Gastroesophageal sphincter (tissue), 4 donors: ENCODE results near the gene UNG. TPM values are rescaled to one million over a fixed set of nuclear protein-coding genes. Genes with fewer than 3 reads are reported as not detected.
A peak's percentile ranks its signal among the peaks of the same experiment; 100 is the strongest.
"Not testable (repeated sequence)": the region's sequence is repeated elsewhere in the genome, so short reads cannot be mapped to it uniquely, and the experiment has no call there.

ENCODE experiments used
- ATAC-seq: fragments of 150-250 bp; one replicate; pipeline ENCODE4 v1.9.1; 2016; ENCODE audit warnings: mild to moderate bottlenecking, moderate library complexity
- H3K27ac ChIP-seq, 4 donors: fragments of 200-600 bp; sonication (generic) in 3 of 4; 1 replicate in 3 of 4; 2 replicates in 1 of 4; pipeline ENCODE4 v1.5.1; 2016 to 2019
- H3K27me3 ChIP-seq: fragments of 200-600 bp; sonication (generic); one replicate; pipeline ENCODE4 v1.5.1; 2019
- H3K36me3 ChIP-seq, 2 donors: fragments of 200-600 bp; sonication (generic); one replicate each; pipeline ENCODE4 v1.5.1; 2019; ENCODE audit warnings: control low read depth in 1 of 2
- H3K4me1 ChIP-seq, 3 donors: fragments of 200-600 bp; sonication (generic); 1 replicate in 2 of 3; 2 replicates in 1 of 3; pipeline ENCODE4 v1.5.1; 2016 to 2019; ENCODE audit warnings: control low read depth in 2 of 3
- H3K4me3 ChIP-seq, 2 donors: fragments of 200-600 bp; sonication (generic); one replicate each; pipeline ENCODE4 v1.5.1; 2019; ENCODE audit warnings: mild to moderate bottlenecking in 1 of 2, moderate library complexity in 1 of 2
- H3K9me3 ChIP-seq, 3 donors: fragments of 200-600 bp; sonication (generic); one replicate each; pipeline ENCODE4 v1.5.1; 2017 to 2019; ENCODE audit warnings: control low read depth in 2 of 3
- EP300 ChIP-seq: sonication (generic); formaldehyde crosslinking; IDR thresholded peaks from one replicate; pipeline ENCODE4 v1.6.1; 2017; ENCODE audit warnings: antibody characterized with exemption, mild to moderate bottlenecking
- POLR2A ChIP-seq, 2 donors: fragments of 450-650 bp; IDR thresholded peaks; one replicate each; pipeline ENCODE4 v1.6.1; 2017; ENCODE audit warnings: antibody characterized with exemption in 2 of 2, mild to moderate bottlenecking in 2 of 2, moderate library complexity in 1 of 2
- POLR2AphosphoS5 ChIP-seq: sonication (generic); formaldehyde crosslinking; IDR thresholded peaks from one replicate; pipeline ENCODE4 v1.6.1; 2017; ENCODE audit warnings: antibody characterized with exemption
- WGBS, 2 donors: methylation state at CpG; one replicate each; pipeline ENCODE4 v1.1.5; 2018; ENCODE audit warnings: low coverage in 1 of 2; 5-methylcytosine and 5-hydroxymethylcytosine counted together
- total RNA-seq, 4 donors: library from RNA; depleted of rRNA; stranded (reverse); fragments of >200 nt; gene quantifications; one replicate each; pipeline ENCODE4 v1.1.0, GENCODE V29; 2016
- TF ChIP-seq, protein P1 (sequence below), 4 experiments: fragments of 200-600 bp in 2 of 4; fragments of 450-650 bp in 2 of 4; sonication (generic) in 1 of 4; IDR thresholded peaks; one replicate each; pipeline ENCODE4 v1.5.1; 2017 to 2019; ENCODE audit warnings: antibody characterized with exemption in 4 of 4, mild to moderate bottlenecking in 2 of 4, moderate library complexity in 2 of 4

Gene UNG
- total RNA-seq = 10 to 100 TPM; 12.1 to 18.2 (median 17.3) TPM

DNA sequence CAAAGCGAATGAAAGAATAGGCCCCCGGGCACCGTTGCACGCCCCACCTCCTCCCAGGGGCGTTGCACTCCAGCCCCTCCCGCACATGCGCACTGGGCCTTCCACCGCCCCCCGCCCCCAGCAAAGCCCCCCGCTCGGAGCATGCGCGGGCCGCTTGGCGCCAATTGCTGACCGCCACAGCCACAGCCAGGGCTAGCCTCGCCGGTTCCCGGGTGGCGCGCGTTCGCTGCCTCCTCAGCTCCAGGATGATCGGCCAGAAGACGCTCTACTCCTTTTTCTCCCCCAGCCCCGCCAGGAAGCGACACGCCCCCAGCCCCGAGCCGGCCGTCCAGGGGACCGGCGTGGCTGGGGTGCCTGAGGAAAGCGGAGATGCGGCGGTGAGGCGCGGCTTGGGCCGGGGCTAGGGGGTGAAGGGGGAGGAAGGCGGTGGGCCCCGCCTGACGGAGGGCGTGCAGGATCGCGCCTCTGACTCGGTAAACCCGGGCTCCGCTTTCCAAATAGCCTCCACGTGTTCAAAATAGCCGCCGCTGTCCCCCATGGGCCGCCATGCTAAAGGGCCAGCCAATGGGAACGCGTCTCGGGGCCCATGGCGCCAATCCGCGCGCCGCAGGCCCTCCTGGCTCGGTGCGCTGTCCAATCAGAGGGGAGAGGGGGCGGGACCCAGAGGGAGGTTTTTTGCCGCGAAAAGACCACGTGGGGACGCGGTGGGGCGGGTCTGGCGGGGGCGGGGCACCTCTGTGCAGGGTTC is at the start of gene UNG:
Gene UNG, plus strand, starts transcription at position 163 of the 748 bp plus-strand sequence. Its CDS starts 83 bp downstream, at position 246.
- TF ChIP-seq, protein P1, sequence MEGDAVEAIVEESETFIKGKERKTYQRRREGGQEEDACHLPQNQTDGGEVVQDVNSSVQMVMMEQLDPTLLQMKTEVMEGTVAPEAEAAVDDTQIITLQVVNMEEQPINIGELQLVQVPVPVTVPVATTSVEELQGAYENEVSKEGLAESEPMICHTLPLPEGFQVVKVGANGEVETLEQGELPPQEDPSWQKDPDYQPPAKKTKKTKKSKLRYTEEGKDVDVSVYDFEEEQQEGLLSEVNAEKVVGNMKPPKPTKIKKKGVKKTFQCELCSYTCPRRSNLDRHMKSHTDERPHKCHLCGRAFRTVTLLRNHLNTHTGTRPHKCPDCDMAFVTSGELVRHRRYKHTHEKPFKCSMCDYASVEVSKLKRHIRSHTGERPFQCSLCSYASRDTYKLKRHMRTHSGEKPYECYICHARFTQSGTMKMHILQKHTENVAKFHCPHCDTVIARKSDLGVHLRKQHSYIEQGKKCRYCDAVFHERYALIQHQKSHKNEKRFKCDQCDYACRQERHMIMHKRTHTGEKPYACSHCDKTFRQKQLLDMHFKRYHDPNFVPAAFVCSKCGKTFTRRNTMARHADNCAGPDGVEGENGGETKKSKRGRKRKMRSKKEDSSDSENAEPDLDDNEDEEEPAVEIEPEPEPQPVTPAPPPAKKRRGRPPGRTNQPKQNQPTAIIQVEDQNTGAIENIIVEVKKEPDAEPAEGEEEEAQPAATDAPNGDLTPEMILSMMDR (IDR thresholded peaks at IDR 0.05) = no peak
- TF ChIP-seq POLR2AphosphoS5 (no peak), POLR2A (IDR thresholded peaks at IDR 0.05) (no peak), EP300 (no peak)
- Histone ChIP-seq H3K27ac (peak within 1 kb of the TSS; percentile 40 to 91 (median 90)), H3K9me3 (no peaks in the 10 kb centered on the region), H3K36me3 (peaks cover 0 to 15% of the 10 kb centered on the region in 2 donors), H3K4me3 (peak within 1 kb of the TSS; percentile 49 to 72), H3K27me3 (no peaks in the 10 kb centered on the region), H3K4me1 (peaks cover 2 to 59% (median 14%) of the 10 kb centered on the region in 3 donors)
- WGBS, 2 donors = 0% methylated on average over 8 of the region's 71 CpGs; no CpG with 5 or more reads in 1 of the 2 donors
- ATAC-seq = peak; percentile 95

DNA sequence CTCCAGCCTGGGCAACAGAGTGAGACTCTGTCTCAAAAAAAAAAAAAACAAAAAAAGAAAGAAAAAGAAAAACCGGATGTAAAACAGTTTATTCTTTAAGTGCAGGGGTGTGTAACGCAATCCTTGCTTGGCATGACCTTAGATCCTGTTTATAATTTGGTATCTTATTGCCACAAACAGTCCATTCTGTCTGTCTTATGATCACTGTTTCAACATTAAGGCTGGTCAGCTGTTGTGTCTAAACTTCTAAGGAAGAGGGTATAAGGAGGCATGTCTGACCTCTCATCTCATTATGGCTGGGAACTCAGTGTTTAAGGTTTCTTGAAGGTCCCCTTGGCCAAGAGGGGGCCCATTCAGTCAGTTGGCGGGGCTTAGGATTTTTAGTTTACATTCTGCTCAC is 48.7 kb upstream of the UNG start:
- not testable (repeated sequence) for ATAC-seq, H3K4me3 ChIP-seq, H3K36me3 ChIP-seq, H3K27ac ChIP-seq, H3K9me3 ChIP-seq
- Histone ChIP-seq H3K4me1 (peaks cover 2 to 14% (median 5%) of the 10 kb centered on the region in 3 donors), H3K27me3 (peaks cover 29% of the 10 kb centered on the region)
- 25 to 41% methylated on average over 3 of the region's 3 CpGs for WGBS, 2 donors

DNA sequence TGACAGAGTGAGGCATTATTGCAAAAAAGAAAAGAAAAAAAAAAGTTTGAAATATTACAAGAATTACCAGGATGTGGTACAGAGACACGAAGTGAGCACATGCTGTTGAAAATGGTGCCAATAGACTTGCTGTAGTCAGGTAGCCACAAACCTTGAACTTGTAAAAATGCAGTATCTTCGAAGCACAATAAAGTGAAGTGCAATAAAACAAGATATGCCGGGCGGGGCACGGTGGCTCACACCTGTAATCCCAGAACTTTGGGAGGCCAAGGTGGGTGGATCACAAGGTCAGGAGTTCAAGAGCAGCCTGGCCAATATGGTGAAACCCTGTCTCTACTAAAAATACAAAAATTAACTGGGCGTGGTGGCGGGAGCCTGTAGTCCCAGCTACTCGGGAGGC is 47.6 kb upstream of the UNG start:
- ATAC-seq, H3K36me3 ChIP-seq, H3K27ac ChIP-seq, H3K4me3 ChIP-seq, H3K9me3 ChIP-seq: not testable (repeated sequence)
- Histone ChIP-seq H3K27me3 (peaks cover 22% of the 10 kb centered on the region), H3K4me1 (peaks cover 2 to 25% (median 9%) of the 10 kb centered on the region in 3 donors)
- WGBS, 2 donors = 71 to 79% methylated on average over 7 to 8 of the region's 8 CpGs

DNA sequence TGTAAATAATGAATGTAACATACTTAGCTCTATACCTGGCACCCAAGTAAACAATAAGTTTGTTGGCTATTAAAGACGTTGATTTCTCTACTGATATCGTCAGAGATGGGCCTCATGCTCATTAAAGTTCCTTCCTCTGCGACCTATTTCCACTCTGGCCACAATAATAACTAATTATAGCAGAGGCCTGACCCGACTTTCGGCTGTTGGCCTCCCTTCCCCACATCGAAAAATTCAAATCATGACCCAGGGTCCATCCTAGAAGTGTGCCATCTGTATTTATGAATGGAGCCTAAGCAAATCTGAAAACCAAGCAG is 45.3 kb upstream of the UNG start:
- H3K4me1 ChIP-seq = peaks cover 2 to 25% (median 9%) of the 10 kb centered on the region in 3 donors
- no peak for ATAC-seq
- H3K36me3 ChIP-seq = no peaks in the 10 kb centered on the region
- TF ChIP-seq, protein P1 (IDR thresholded peaks at IDR 0.05) = no peak
- TF ChIP-seq EP300 (no peak), POLR2A (IDR thresholded peaks at IDR 0.05) (no peak), POLR2AphosphoS5 (no peak)
- H3K4me3 ChIP-seq = peak overlapping the region; percentile 75 to 88
- H3K27me3 ChIP-seq = peaks cover 6% of the 10 kb centered on the region
- 8 to 11% methylated on average over 6 of the region's 6 CpGs for WGBS, 2 donors
- peak overlapping the region in 3 of 4 donors; percentile 79 to 85 (median 84) for H3K27ac ChIP-seq
- no peaks in the 10 kb centered on the region for H3K9me3 ChIP-seq

DNA sequence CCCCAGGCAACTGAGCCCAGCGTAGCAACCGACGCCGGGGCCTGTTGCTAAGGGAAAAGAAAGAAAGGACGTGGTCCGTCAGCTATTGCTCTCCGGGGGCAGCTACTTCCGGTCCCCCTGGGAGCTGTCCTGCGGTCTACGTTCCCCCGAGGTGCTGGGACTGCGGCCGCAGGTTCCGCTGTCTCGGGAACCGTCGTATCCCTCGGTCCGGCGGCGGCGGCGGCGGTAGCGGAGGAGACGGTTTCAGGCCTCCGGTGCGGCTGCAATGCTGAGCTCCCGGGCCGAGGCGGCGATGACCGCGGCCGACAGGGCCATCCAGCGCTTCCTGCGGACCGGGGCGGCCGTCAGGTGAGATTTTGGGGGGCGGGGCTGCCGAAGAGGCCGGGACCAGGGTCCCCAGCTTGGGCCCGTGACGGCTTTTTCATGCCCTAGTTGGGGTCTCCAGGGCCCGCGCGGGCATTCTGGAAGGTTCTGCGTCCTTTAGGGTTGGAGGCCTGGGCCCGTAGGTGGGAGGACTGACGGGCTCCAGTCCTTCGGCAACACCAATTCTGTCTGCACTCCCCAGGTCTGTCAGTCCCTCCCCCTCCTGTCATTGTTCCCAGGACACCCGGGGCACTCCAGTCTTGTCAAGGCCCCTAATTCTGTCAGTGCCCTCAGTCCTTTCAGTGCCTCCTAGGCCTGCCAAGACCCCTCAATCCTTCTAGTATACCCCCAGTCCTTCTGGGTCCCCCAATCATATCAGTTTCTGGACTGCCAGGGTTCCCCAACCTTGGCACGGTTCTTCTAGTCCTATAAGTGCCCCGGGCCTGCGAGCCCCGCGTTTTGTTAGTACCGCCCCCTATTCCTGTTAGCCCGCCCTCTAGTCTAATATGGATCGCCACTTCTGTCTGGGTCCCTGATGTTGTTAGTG is 44.7 kb upstream of the UNG start, which contains the start of gene USP30:
Gene USP30, plus strand, starts transcription at position 163 of the 910 bp plus-strand sequence. Its CDS starts 103 bp downstream, at position 266.
- ATAC-seq = peak; percentile 96
- WGBS, 2 donors = 0% methylated on average over 8 to 11 of the region's 61 CpGs
- Histone ChIP-seq H3K4me3 (peak within 1 kb of the TSS; percentile 75 to 88), H3K27ac (peak within 1 kb of the TSS; percentile 40 to 85 (median 82)), H3K36me3 (peaks cover 0 to 6% of the 10 kb centered on the region in 2 donors), H3K4me1 (peaks cover 2 to 25% (median 9%) of the 10 kb centered on the region in 3 donors), H3K27me3 (peaks cover 6% of the 10 kb centered on the region), H3K9me3 (no peaks in the 10 kb centered on the region)
- TF ChIP-seq POLR2A (IDR thresholded peaks at IDR 0.05) (peak in 1 of 2 donors; percentile 32), EP300 (no peak), POLR2AphosphoS5 (peak; percentile 61)

DNA sequence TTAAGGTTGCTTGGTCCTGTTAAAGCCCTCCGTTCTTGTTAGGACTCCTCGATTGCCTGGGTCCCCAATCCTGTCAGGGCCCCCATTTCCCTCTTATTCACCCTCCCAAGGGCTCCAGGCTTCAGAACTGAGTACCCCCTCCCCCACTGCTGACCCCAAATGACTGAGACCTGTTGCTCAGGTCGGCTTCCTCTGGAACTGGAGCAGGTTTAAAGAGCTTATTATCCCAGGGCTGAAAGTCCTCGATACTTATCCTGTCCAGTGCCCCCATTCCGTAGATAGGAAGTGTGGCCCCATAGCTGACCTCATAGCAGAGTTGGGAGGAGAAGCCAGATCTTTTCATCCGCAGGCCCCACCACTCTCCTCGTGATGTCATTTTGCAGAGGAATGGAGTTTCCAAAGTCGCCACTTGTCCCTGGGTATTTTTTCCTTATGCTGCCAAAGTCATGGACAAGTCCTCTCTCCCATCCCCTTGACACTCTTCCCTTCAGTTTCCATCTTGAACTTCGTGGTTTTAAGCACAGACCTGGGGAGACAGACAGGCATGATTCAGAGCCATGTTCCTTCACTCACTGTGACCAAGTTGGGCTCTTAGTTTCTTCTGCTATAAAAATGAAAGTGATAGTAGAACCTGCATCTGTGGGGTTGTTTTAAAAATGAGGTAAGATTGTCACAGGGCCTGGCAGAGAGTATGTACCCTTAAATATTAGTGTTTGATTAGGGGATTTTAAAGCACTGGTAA is 43.8 kb upstream of the UNG start:
- no peak for ATAC-seq
- TF ChIP-seq POLR2AphosphoS5 = no peak
- no peak for TF ChIP-seq EP300
- TF ChIP-seq, protein P1 (IDR thresholded peaks at IDR 0.05) = no peak
- no peak for TF ChIP-seq POLR2A (IDR thresholded peaks at IDR 0.05)
- Histone ChIP-seq H3K36me3 (peaks cover 0 to 15% of the 10 kb centered on the region in 2 donors), H3K4me3 (peak overlapping the region; percentile 75 to 88), H3K4me1 (peaks cover 2 to 25% (median 9%) of the 10 kb centered on the region in 3 donors), H3K9me3 (no peaks in the 10 kb centered on the region), H3K27me3 (no peaks in the 10 kb centered on the region), H3K27ac (peak overlapping the region in 3 of 4 donors; percentile 79 to 85 (median 84))
- WGBS, 2 donors = 11 to 36% methylated on average over 8 of the region's 9 CpGs

DNA sequence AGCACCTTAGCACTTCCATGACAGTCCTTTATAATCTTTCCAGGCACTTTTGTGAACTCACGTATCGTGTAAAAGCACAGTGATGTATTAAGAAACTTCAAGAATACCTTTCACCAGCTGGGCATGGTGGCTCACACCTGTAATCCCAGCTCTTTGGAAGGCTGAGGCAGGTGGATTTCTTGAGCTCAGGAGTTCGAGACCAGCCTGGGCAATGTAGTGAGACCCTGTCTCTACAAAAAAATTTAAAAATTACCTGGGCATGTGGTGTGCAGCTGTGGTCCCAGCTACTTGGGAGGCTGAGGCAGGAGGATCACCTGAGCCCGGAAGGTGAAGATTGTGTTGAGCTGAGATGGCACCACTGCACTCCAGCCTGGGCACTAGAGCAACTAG is 43.3 kb upstream of the UNG start:
- peaks cover 0 to 20% of the 10 kb centered on the region in 2 donors for H3K36me3 ChIP-seq
- peaks cover 2 to 25% (median 9%) of the 10 kb centered on the region in 3 donors for H3K4me1 ChIP-seq
- ATAC-seq, H3K9me3 ChIP-seq, H3K27me3 ChIP-seq: not testable (repeated sequence)
- peak overlapping the region in 1 of 4 donors; percentile 79 for H3K27ac ChIP-seq
- H3K4me3 ChIP-seq = peak overlapping the region in 1 of 2 donors; percentile 75
- WGBS, 2 donors = 67 to 96% methylated on average over 3 of the region's 4 CpGs
